H1 (cell line): ENCODE data around the gene CORO7. TPM values are rescaled to one million over a fixed set of nuclear protein-coding genes. Genes with fewer than 3 reads are reported as not detected.

Experiments used
- CTCF ChIA-PET: fragments of 300-600 bp; sonication (Branson Sonifier 250); formaldehyde crosslinking; loops from one replicate; lab custom pipeline; 2021; ENCODE audit not compliant: partially characterized antibody; lab: Charles Lee
- POLR2A ChIA-PET: fragments of 300-600 bp; sonication (Branson Sonifier 250); formaldehyde crosslinking; loops from one replicate; lab custom pipeline; 2021; ENCODE audit warnings: inconsistent platforms; ENCODE audit not compliant: partially characterized antibody; lab: Charles Lee
- DNase-seq, 2 experiments: peaks; one replicate each; pipeline versions ENCODE4 v3.0.0 to v3.0.0-alpha.2; 2010 to 2022; ENCODE audit warnings: low spot score in 2 of 2, low read depth in 1 of 2, mixed read lengths in 1 of 2
- FAIRE-seq: peaks from 2 replicates; lab custom pipeline; 2011; peaks lifted over from hg19 to GRCh38; lab: Jason Lieb, UNC
- H2AFZ ChIP-seq: 2 replicates; pipeline ENCODE4 v1.8.1; 2012; ENCODE audit warnings: low read length, inconsistent platforms
- H2AK5ac ChIP-seq: 2 replicates; pipeline ENCODE4 v1.6.1; 2013; ENCODE audit warnings: low read depth, low read length
- H2BK120ac ChIP-seq: replicated peaks from 2 replicates; pipeline ENCODE3; 2013; ENCODE audit warnings: low read depth, low read length, inconsistent platforms
- H2BK12ac ChIP-seq: 2 replicates; pipeline ENCODE4 v1.6.1; 2013; ENCODE audit warnings: low read depth, low read length
- H2BK15ac ChIP-seq: 2 replicates; pipeline ENCODE4 v1.6.1; 2013; ENCODE audit warnings: low read length
- H2BK20ac ChIP-seq: 2 replicates; pipeline ENCODE4 v1.6.1; 2013; ENCODE audit warnings: low read length
- H2BK5ac ChIP-seq: 2 replicates; pipeline ENCODE4 v1.6.1; 2013; ENCODE audit warnings: low read depth, low read length
- H3K14ac ChIP-seq: 2 replicates; pipeline ENCODE4 v1.6.1; 2013; ENCODE audit warnings: inconsistent platforms; ENCODE audit not compliant: insufficient read length
- H3K18ac ChIP-seq: 2 replicates; pipeline ENCODE4 v1.6.1; 2013; ENCODE audit warnings: low read length; ENCODE audit errors: extremely low read depth
- H3K23ac ChIP-seq: 2 replicates; pipeline ENCODE4 v1.6.1; 2013; ENCODE audit warnings: inconsistent platforms; ENCODE audit not compliant: insufficient read length
- H3K23me2 ChIP-seq: 2 replicates; pipeline ENCODE4 v1.6.1; 2013; ENCODE audit warnings: low read depth, low read length
- H3K27ac ChIP-seq: 2 replicates; pipeline ENCODE4 v1.6.1; 2011; ENCODE audit warnings: low read depth, low read length, inconsistent platforms
- H3K27me3 ChIP-seq, 4 experiments: replicated peaks in 1 of 4; 1 replicate in 1 of 4; 2 replicates in 3 of 4; pipeline versions ENCODE4 v1.6.1 to v1.8.1; 2011 to 2013; ENCODE audit warnings: low read length in 3 of 4, mild to moderate bottlenecking in 3 of 4, inconsistent platforms in 2 of 4, mixed read lengths in 2 of 4, moderate library complexity in 1 of 4; ENCODE audit not compliant: control insufficient read depth in 3 of 4, insufficient read depth in 3 of 4; ENCODE audit errors: extremely low read depth in 1 of 4
- H3K36me3 ChIP-seq, 4 experiments: 2 replicates each; pipeline versions ENCODE4 v1.6.1 to v1.8.1; 2011 to 2013; ENCODE audit warnings: mild to moderate bottlenecking in 4 of 4, low read length in 3 of 4, moderate library complexity in 2 of 4, control low read depth in 1 of 4, inconsistent platforms in 1 of 4; ENCODE audit not compliant: insufficient read depth in 4 of 4, control insufficient read depth in 2 of 4
- H3K4ac ChIP-seq: replicated peaks from 2 replicates; pipeline ENCODE3; 2013; ENCODE audit warnings: low read length, low read depth, mixed read lengths, inconsistent platforms; ENCODE audit not compliant: insufficient read length
- H3K4me1 ChIP-seq, 4 experiments: replicated peaks in 1 of 4; 1 replicate in 1 of 4; 2 replicates in 3 of 4; pipeline versions ENCODE4 v1.6.1 to v1.8.1; 2011 to 2013; ENCODE audit warnings: low read length in 3 of 4, inconsistent platforms in 2 of 4, mixed read lengths in 1 of 4; ENCODE audit not compliant: insufficient read depth in 4 of 4, control insufficient read depth in 3 of 4
- H3K4me2 ChIP-seq, 2 experiments: 2 replicates each; pipeline versions ENCODE4 v1.6.1 to v1.8.1; 2011 to 2013; ENCODE audit warnings: low read depth in 2 of 2, low read length in 2 of 2, control low read depth in 1 of 2, inconsistent platforms in 1 of 2, mild to moderate bottlenecking in 1 of 2; ENCODE audit not compliant: insufficient read depth in 1 of 2
- H3K4me3 ChIP-seq, 4 experiments: fragments of 200-600, 300-600 bp in 1 of 4; sonication (generic), shearing (Covaris generic), sonication (Bioruptor Twin) in 1 of 4; 2 replicates each; pipeline versions ENCODE4 v1.5.1 to v1.8.1; 2011 to 2016; ENCODE audit warnings: low read length in 4 of 4, low read depth in 3 of 4, control low read depth in 2 of 4, inconsistent platforms in 2 of 4, mild to moderate bottlenecking in 2 of 4, mixed read lengths in 1 of 4, moderate library complexity in 1 of 4; ENCODE audit not compliant: insufficient read depth in 2 of 4; ENCODE audit errors: extremely low read depth in 1 of 4
- H3K56ac ChIP-seq: replicated peaks from 2 replicates; pipeline ENCODE3; 2013; ENCODE audit warnings: low read depth, mild to moderate bottlenecking, mixed read lengths, low read length, inconsistent platforms; ENCODE audit not compliant: insufficient read length
- H3K79me1 ChIP-seq: 2 replicates; pipeline ENCODE4 v1.6.1; 2013; ENCODE audit warnings: low read depth, low read length, control low read depth
- H3K79me2 ChIP-seq, 2 experiments: 2 replicates each; pipeline versions ENCODE4 v1.6.1 to v1.8.1; 2012 to 2013; ENCODE audit warnings: low read length in 2 of 2, mild to moderate bottlenecking in 2 of 2, inconsistent platforms in 1 of 2; ENCODE audit not compliant: insufficient read depth in 2 of 2, control insufficient read depth in 1 of 2
- H3K9ac ChIP-seq, 4 experiments: replicated peaks in 1 of 4; 1 replicate in 1 of 4; 2 replicates in 3 of 4; pipeline versions ENCODE4 v1.6.1 to v1.8.1; 2011 to 2013; ENCODE audit warnings: low read depth in 3 of 4, low read length in 3 of 4, control low read depth in 2 of 4, mild to moderate bottlenecking in 2 of 4, moderate library complexity in 2 of 4, inconsistent platforms in 1 of 4; ENCODE audit errors: extremely low read depth in 1 of 4
- H3K9me3 ChIP-seq, 2 experiments: 2 replicates each; pipeline versions ENCODE4 v1.6.1 to v1.8.1; 2012 to 2013; ENCODE audit warnings: mild to moderate bottlenecking in 2 of 2, moderate library complexity in 2 of 2, control low read depth in 1 of 2, inconsistent platforms in 1 of 2, low read depth in 1 of 2, low read length in 1 of 2, mixed read lengths in 1 of 2; ENCODE audit not compliant: insufficient read depth in 2 of 2
- H4K20me1 ChIP-seq, 2 experiments: replicated peaks in 1 of 2; 2 replicates each; pipeline versions ENCODE3 to v1.8.1; 2011 to 2013; ENCODE audit warnings: inconsistent platforms in 2 of 2, low read length in 2 of 2, mild to moderate bottlenecking in 1 of 2; ENCODE audit not compliant: insufficient read depth in 2 of 2, control insufficient read depth in 1 of 2
- H4K5ac ChIP-seq: 2 replicates; pipeline ENCODE4 v1.6.1; 2013; ENCODE audit warnings: low read length, low read depth, mixed read lengths, inconsistent platforms; ENCODE audit not compliant: insufficient read length
- H4K8ac ChIP-seq: 2 replicates; pipeline ENCODE4 v1.8.0; 2013; ENCODE audit warnings: mild to moderate bottlenecking, moderate library complexity, low read length, inconsistent platforms; ENCODE audit not compliant: insufficient read depth; ENCODE audit errors: extremely low read depth
- H4K91ac ChIP-seq: replicated peaks from 2 replicates; pipeline ENCODE3; 2013; ENCODE audit warnings: low read length, mixed read lengths, inconsistent platforms; ENCODE audit not compliant: insufficient read length
- MAFK ChIP-seq: IDR thresholded peaks from 2 replicates; pipeline ENCODE4 v1.6.1; 2012; ENCODE audit warnings: low read depth, mild to moderate bottlenecking, improper control_type of control experiment, low read length
- WGBS, 2 experiments: shearing (Covaris generic) in 1 of 2; methylation state at CpG; one replicate each; pipeline versions ENCODE4 v1.1.6 to v1.1.7; 2013 to 2015; ENCODE audit warnings: low lambda C conversion rate in 2 of 2, mixed read lengths in 2 of 2, inconsistent platforms in 1 of 2, low coverage in 1 of 2, missing lambda C conversion rate in 1 of 2; ENCODE audit not compliant: insufficient replicate concordance in 2 of 2, insufficient coverage in 1 of 2, insufficient read length in 1 of 2; ENCODE audit errors: extremely low coverage in 1 of 2, missing lambda C conversion rate in 1 of 2; 5-methylcytosine and 5-hydroxymethylcytosine counted together
- polyA plus RNA-seq, 7 experiments: library from polyadenylated mRNA; depleted of rRNA in 3 of 7; stranded (reverse) in 5 of 7; unstranded in 2 of 7; fragments of >200 nt in 5 of 7; fragments of 200-250 nt in 2 of 7; gene quantifications; 1 replicate in 5 of 7; 2 replicates in 1 of 7; 4 replicates in 1 of 7; pipeline versions ENCODE4 v1.2.1 to v1.2.3, GENCODE V29; 2011 to 2013; ENCODE audit warnings: missing spikeins in 2 of 7, mixed read lengths in 2 of 7
- total RNA-seq: library from RNA; stranded (reverse); fragmentation: NEBNext Ultra II Directional; extraction: Animal tissue kit (Norgen Biotek cat#: 25700); gene quantifications from 2 replicates; pipeline ENCODE4 v1.2.1, GENCODE V29; 2021

Gene CORO7
- total and polyA plus RNA-seq, 2 of the 8 experiments (the other 6 are each of a cell fraction or from before 2014, with no cell fraction given) = 25.2 to 29.8 TPM

DNA sequence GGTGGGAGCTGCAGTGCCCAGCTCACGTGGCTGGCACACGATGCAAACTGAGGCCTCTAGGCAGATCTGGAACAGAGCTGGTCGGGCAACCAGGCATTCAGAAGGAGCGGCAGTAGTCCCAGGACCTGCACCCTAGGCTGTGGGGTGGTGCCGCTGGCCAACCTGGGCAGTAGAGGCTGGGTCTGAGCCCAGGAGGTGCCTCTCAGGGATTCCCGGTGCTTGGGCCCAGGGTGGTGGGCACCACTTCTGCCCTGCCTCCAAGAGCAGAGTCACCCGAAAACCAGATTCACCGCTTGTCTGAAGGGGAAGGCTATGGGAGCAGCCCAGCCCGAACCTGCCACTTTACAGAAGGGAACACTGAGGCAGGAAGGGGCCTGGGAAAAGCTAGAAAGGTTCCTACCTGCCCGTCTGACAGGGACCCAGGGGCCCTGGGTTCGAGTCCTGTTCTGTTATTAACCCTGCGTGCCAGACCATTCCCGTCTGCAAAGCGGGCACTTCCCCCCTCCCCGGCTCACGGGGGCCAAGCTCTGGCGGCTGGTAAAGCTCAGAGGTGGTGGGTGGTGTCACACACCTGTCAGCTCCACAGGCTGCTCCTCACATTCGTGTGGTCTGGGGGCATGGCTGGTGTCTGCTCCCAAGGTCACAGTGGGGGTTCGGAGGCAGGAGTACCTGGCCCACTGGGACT is 83.6 kb downstream of the CORO7 start:
- H3K4me1 ChIP-seq = peaks cover 5 to 12% (median 8%) of the 10 kb centered on the region in 4 experiments
- H2BK5ac ChIP-seq = no peak overlapping the region
- no peak overlapping the region for H3K27ac ChIP-seq
- no peak overlapping the region for H2AK5ac ChIP-seq
- no peak overlapping the region for H2BK12ac ChIP-seq
- CTCF ChIA-PET = interaction anchor here (0.7 to 17.1 kb wide), 24 partner anchors 9 to 342 kb away, joined by 3 to 211 read pairs (median 5); partner anchors contain the start of gene CORO7
- H3K23ac ChIP-seq = no peak overlapping the region
- H3K9me3 ChIP-seq = no peaks in the 10 kb centered on the region
- no peak for FAIRE-seq
- H4K91ac ChIP-seq = no peak overlapping the region
- H2AFZ ChIP-seq = no peak overlapping the region
- POLR2A ChIA-PET = interaction anchor here (0.6 to 16.2 kb wide), 11 partner anchors 9 to 157 kb away, joined by 3 to 154 read pairs (median 4); partner anchors contain the start of genes GLIS2, PAM16 and TFAP4
- no peak overlapping the region for H3K4me2 ChIP-seq
- H3K23me2 ChIP-seq = peaks cover 2% of the 10 kb centered on the region; the same call in 1 of the 2 replicates
- H2BK120ac ChIP-seq = no peak overlapping the region
- H4K20me1 ChIP-seq = peaks cover 3 to 20% of the 10 kb centered on the region in 2 experiments
- H3K9ac ChIP-seq = no peak overlapping the region
- no peak for TF ChIP-seq MAFK
- no peaks in the 10 kb centered on the region for H3K27me3 ChIP-seq
- H3K36me3 ChIP-seq = peaks cover 0 to 6% (median 0%) of the 10 kb centered on the region in 4 experiments; a peak in 3 of 8 replicates
- peaks cover 0 to 7% of the 10 kb centered on the region in 2 experiments; a peak in 2 of 4 replicates for H3K79me2 ChIP-seq
- no peak overlapping the region for H2BK20ac ChIP-seq
- H3K18ac ChIP-seq = no peak overlapping the region
- H3K14ac ChIP-seq = no peak overlapping the region
- no peak overlapping the region for H3K4ac ChIP-seq
- H4K5ac ChIP-seq = no peak overlapping the region
- DNase-seq = no peak
- no peak overlapping the region for H3K56ac ChIP-seq
- no peak overlapping the region for H4K8ac ChIP-seq
- H3K4me3 ChIP-seq = no peak overlapping the region
- H3K79me1 ChIP-seq = peaks cover 7% of the 10 kb centered on the region
- H2BK15ac ChIP-seq = no peak overlapping the region
- 84% methylated on average over 19 of the region's 19 CpGs; no CpG with 5 or more reads in 1 of the 2 experiments for WGBS, 2 experiments
